ENCODE measurements around the gene TSBP1.
"Not testable (repeated sequence)": the region's sequence is repeated elsewhere in the genome, so short reads cannot be mapped to it uniquely, and the experiment has no call there.

The TSBP1 gene

GRCh38 chr6:32375739-32376529, 4.2 kb upstream of the TSBP1 start:
- H3K4me3 ChIP-seq (ENCODE audit: low read depth, low read length) = no peak overlapping the region
- TF ChIP-seq CTCF (IDR thresholded peaks at IDR 0.05; ENCODE audit: borderline replicate concordance, insufficient read depth, low read depth, low read length) = no peak

GRCh38 chr6:32371229-32371628, 474 bp downstream of the TSBP1 start:
- no peak for TF ChIP-seq CTCF (IDR thresholded peaks at IDR 0.05; ENCODE audit: borderline replicate concordance, insufficient read depth, low read depth, low read length)
- H3K4me3 ChIP-seq (ENCODE audit: low read depth, low read length) = no peak overlapping the region

GRCh38 chr6:32370505-32370904, 1.2 kb downstream of the TSBP1 start:
- no peak for TF ChIP-seq CTCF (IDR thresholded peaks at IDR 0.05; ENCODE audit: borderline replicate concordance, insufficient read depth, low read depth, low read length)

GRCh38 chr6:32369660-32370059, 2.0 kb downstream of the TSBP1 start:
- H3K4me3 ChIP-seq (ENCODE audit: low read depth, low read length) = no peak overlapping the region
- TF ChIP-seq CTCF (IDR thresholded peaks at IDR 0.05; ENCODE audit: borderline replicate concordance, insufficient read depth, low read depth, low read length) = no peak

More at GRCh38 chr6:32370505-32370904, 1.2 kb downstream of the TSBP1 start:
- H3K4me3 ChIP-seq (ENCODE audit: low read depth, low read length) = no peak overlapping the region

- TF ChIP-seq CTCF (IDR thresholded peaks at IDR 0.05; ENCODE audit: borderline replicate concordance, insufficient read depth, low read depth, low read length) = no peak
- H3K4me3 ChIP-seq (ENCODE audit: low read depth, low read length) = no peak overlapping the region
These were observed 4.1 kb downstream of the TSBP1 start for GRCh38 chr6:32367644-32368043.

GRCh38 chr6:32359225-32359624, 12.5 kb downstream of the TSBP1 start:
- H3K4me3 ChIP-seq (ENCODE audit: low read depth, low read length) = not testable (repeated sequence)

- H3K4me3 ChIP-seq (ENCODE audit: low read depth, low read length) = not testable (repeated sequence)
These were observed 13.2 kb downstream of the TSBP1 start for GRCh38 chr6:32358548-32358947.

GRCh38 chr6:32355018-32355417, 16.7 kb downstream of the TSBP1 start:
- no peak for TF ChIP-seq CTCF (IDR thresholded peaks at IDR 0.05; ENCODE audit: borderline replicate concordance, insufficient read depth, low read depth, low read length)
- no peak overlapping the region for H3K4me3 ChIP-seq (ENCODE audit: low read depth, low read length)
